Colonic mucosa (tissue), 4 donors: ENCODE measurements around the gene DOCK2. TPM values are rescaled to one million over a fixed set of nuclear protein-coding genes. Genes with fewer than 3 reads are reported as not detected.

Source experiments
- DNase-seq: peaks from one replicate; pipeline ENCODE4 v3.0.0-alpha.2; 2020
- H3K27ac ChIP-seq: fragments of 200-600 bp; one replicate; pipeline ENCODE4 v1.8.0; 2021
- H3K27me3 ChIP-seq: fragments of 200-600 bp; one replicate; pipeline ENCODE4 v1.8.0; 2021
- H3K36me3 ChIP-seq: fragments of 200-600 bp; one replicate; pipeline ENCODE4 v1.8.0; 2021
- H3K4me1 ChIP-seq: fragments of 200-600 bp; one replicate; pipeline ENCODE4 v1.8.0; 2021; ENCODE audit warnings: mild to moderate bottlenecking
- H3K4me3 ChIP-seq: fragments of 200-600 bp; one replicate; pipeline ENCODE4 v1.8.0; 2021
- H3K9ac ChIP-seq, 2 donors: one replicate each; pipeline ENCODE4 v1.7.0; 2013; ENCODE audit warnings: control low read depth in 2 of 2, low read depth in 2 of 2, low read length in 2 of 2
- H3K9me3 ChIP-seq: fragments of 200-600 bp; one replicate; pipeline ENCODE4 v1.8.0; 2021
- CTCF ChIP-seq: fragments of 200-600 bp; IDR thresholded peaks from one replicate; pipeline ENCODE4 v1.8.0; 2022; ENCODE audit warnings: antibody characterized with exemption, mild to moderate bottlenecking
- intact Hi-C: fragments of 100-400 bp; cut with DNase I; formaldehyde crosslinking; loops from one replicate; pipeline ENCODE4 v1.14.1; 2022
- total RNA-seq, 2 donors: library from RNA; stranded (reverse); fragmentation: NEBNext Ultra II Directional in 1 of 2; extraction: Animal tissue kit (Norgen Biotek cat#: 25700) in 1 of 2; gene quantifications; one replicate each; pipeline ENCODE4 v1.2.1, GENCODE V29; 2021
- donor health status: healthy.
- donor health status: DM: no; HTN: no; CAD: no.
- donor health status: DM: no; HTN: no; CAD: no.

DOCK2 gene
- total RNA-seq, 2 donors from 2014 or later: 4.8 to 6.0 TPM

GRCh38 chr5:170076739-170077138, 439.7 kb downstream of the DOCK2 start:
- no peak overlapping the region for H3K27ac ChIP-seq
- no peak overlapping the region for H3K4me3 ChIP-seq

GRCh38 chr5:170077526-170077925, 440.5 kb downstream of the DOCK2 start:
- H3K4me3 ChIP-seq: no peak overlapping the region
- H3K36me3 ChIP-seq: no peaks in the 10 kb centered on the region
- no peak overlapping the region for H3K27ac ChIP-seq
- intact Hi-C loops: no loop called here
- TF ChIP-seq CTCF: no peak
- H3K27me3 ChIP-seq: no peaks in the 10 kb centered on the region
- H3K4me1 ChIP-seq: no peaks in the 10 kb centered on the region
- DNase-seq: no peak
- no peaks in the 10 kb centered on the region for H3K9me3 ChIP-seq
- H3K9ac ChIP-seq: no peak overlapping the region

More at GRCh38 chr5:170076739-170077138, 439.7 kb downstream of the DOCK2 start:
- Histone ChIP-seq H3K4me1 (no peaks in the 10 kb centered on the region), H3K9me3 (no peaks in the 10 kb centered on the region), H3K9ac (no peak overlapping the region), H3K36me3 (no peaks in the 10 kb centered on the region), H3K27me3 (no peaks in the 10 kb centered on the region)
- TF ChIP-seq CTCF: no peak
- no peak for DNase-seq
- intact Hi-C loops: no loop called here

- Histone ChIP-seq H3K4me1 (no peaks in the 10 kb centered on the region), H3K4me3 (no peak overlapping the region), H3K36me3 (no peaks in the 10 kb centered on the region), H3K27me3 (no peaks in the 10 kb centered on the region), H3K9me3 (no peaks in the 10 kb centered on the region), H3K27ac (no peak overlapping the region), H3K9ac (no peak overlapping the region)
- no peak for TF ChIP-seq CTCF
- intact Hi-C loops: no loop called here
- DNase-seq: no peak
Measured at GRCh38 chr5:170078458-170078857, 441.4 kb downstream of the DOCK2 start.

- no peak overlapping the region for H3K27ac ChIP-seq
- H3K36me3 ChIP-seq: no peaks in the 10 kb centered on the region
- intact Hi-C loops: no loop called here
- no peaks in the 10 kb centered on the region for H3K4me1 ChIP-seq
- no peak for DNase-seq
- no peak overlapping the region for H3K9ac ChIP-seq
- no peaks in the 10 kb centered on the region for H3K27me3 ChIP-seq
- no peak for TF ChIP-seq CTCF
- no peaks in the 10 kb centered on the region for H3K9me3 ChIP-seq
- H3K4me3 ChIP-seq: no peak overlapping the region
Measured at GRCh38 chr5:170078931-170079330, 441.9 kb downstream of the DOCK2 start.

GRCh38 chr5:170080217-170080616, 443.1 kb downstream of the DOCK2 start:
- intact Hi-C loops: no loop called here
- Histone ChIP-seq H3K27ac (no peak overlapping the region), H3K4me3 (no peak overlapping the region), H3K4me1 (no peaks in the 10 kb centered on the region), H3K36me3 (no peaks in the 10 kb centered on the region), H3K9ac (no peak overlapping the region), H3K9me3 (no peaks in the 10 kb centered on the region), H3K27me3 (no peaks in the 10 kb centered on the region)
- DNase-seq: no peak
- no peak for TF ChIP-seq CTCF
